Lower lobe of right lung (tissue), 2 donors: ENCODE measurements around the gene SPON1. TPM values are rescaled to one million over a fixed set of nuclear protein-coding genes. Genes with fewer than 3 reads are reported as not detected.

Experiments used
- ATAC-seq, 2 donors: fragments of 200-7000 bp; cut with Tn5 transposase; one replicate each; pipeline ENCODE4 v1.9.1; 2020 to 2022; ENCODE audit warnings: mild to moderate bottlenecking in 2 of 2, moderate library complexity in 2 of 2
- DNase-seq: peaks from one replicate; pipeline ENCODE4 v3.0.0-alpha.2; 2020
- H3K27ac ChIP-seq: fragments of 200-600 bp; one replicate; pipeline ENCODE4 v1.8.0; 2022
- H3K27me3 ChIP-seq: fragments of 200-600 bp; one replicate; pipeline ENCODE4 v1.8.0; 2022; ENCODE audit warnings: low read depth
- H3K36me3 ChIP-seq: fragments of 200-600 bp; one replicate; pipeline ENCODE4 v1.8.0; 2022; ENCODE audit warnings: mild to moderate bottlenecking
- H3K4me1 ChIP-seq: fragments of 200-600 bp; one replicate; pipeline ENCODE4 v1.8.0; 2022
- H3K4me3 ChIP-seq: fragments of 200-600 bp; one replicate; pipeline ENCODE4 v1.8.0; 2022; ENCODE audit warnings: mild to moderate bottlenecking
- H3K9me3 ChIP-seq: fragments of 200-600 bp; one replicate; pipeline ENCODE4 v1.8.0; 2022
- intact Hi-C: fragments of 100-400 bp; cut with DNase I; formaldehyde crosslinking; loops from one replicate; pipeline ENCODE4 v1.11.0; 2022
- total RNA-seq: library from RNA; stranded (reverse); fragmentation: NEBNext Ultra II Directional; extraction: Animal tissue kit (Norgen Biotek cat#: 25700); gene quantifications from one replicate; pipeline ENCODE4 v1.2.1, GENCODE V29; 2021
- TF ChIP-seq, protein P1 (sequence below): fragments of 200-600 bp; IDR thresholded peaks from one replicate; pipeline ENCODE4 v1.8.0; 2022; ENCODE audit warnings: antibody characterized with exemption, mild to moderate bottlenecking
- donor health status: DM: no; HTN: yes; CAD: no; lungs with severe emphysema.

Gene SPON1
- total RNA-seq, 1 donor from 2014 or later, result 40.1 TPM

- Histone ChIP-seq H3K4me3 (no peak overlapping the region), H3K4me1 (no peaks in the 10 kb centered on the region), H3K27ac (no peak overlapping the region), H3K9me3 (no peaks in the 10 kb centered on the region), H3K27me3 (peaks cover 2% of the 10 kb centered on the region), H3K36me3 (no peaks in the 10 kb centered on the region)
- intact Hi-C loops, result loop anchor here (10.0 kb wide), 1 partner anchor 299 kb away; no protein-coding TSS in a partner anchor
- ATAC-seq (peak; percentile 80 to 86), DNase-seq (peak; percentile 51)
- TF ChIP-seq, protein P1, sequence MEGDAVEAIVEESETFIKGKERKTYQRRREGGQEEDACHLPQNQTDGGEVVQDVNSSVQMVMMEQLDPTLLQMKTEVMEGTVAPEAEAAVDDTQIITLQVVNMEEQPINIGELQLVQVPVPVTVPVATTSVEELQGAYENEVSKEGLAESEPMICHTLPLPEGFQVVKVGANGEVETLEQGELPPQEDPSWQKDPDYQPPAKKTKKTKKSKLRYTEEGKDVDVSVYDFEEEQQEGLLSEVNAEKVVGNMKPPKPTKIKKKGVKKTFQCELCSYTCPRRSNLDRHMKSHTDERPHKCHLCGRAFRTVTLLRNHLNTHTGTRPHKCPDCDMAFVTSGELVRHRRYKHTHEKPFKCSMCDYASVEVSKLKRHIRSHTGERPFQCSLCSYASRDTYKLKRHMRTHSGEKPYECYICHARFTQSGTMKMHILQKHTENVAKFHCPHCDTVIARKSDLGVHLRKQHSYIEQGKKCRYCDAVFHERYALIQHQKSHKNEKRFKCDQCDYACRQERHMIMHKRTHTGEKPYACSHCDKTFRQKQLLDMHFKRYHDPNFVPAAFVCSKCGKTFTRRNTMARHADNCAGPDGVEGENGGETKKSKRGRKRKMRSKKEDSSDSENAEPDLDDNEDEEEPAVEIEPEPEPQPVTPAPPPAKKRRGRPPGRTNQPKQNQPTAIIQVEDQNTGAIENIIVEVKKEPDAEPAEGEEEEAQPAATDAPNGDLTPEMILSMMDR, result peak; percentile 84
Observed at GRCh38 chr11:13955971-13956421, 6.5 kb upstream of the SPON1 start.

DNA sequence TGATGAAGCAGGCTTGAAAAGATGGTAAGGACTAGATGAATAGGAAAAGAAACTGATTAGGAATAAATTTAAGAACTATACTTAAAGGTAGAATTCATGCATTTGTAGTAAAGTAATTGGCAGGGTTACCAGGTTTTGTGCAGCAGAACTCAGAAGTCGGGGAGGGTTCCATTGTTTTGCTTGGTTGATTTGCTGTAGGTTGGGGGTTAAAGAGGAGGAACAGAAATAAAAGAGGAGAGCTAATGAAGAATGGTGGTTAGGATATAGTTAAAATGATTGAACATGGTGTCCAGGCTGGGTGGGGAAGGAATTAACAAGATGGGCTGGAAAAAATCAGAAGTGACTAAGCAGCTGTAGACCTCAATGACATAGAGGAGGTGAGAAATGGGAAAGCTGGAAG lies 5.5 kb upstream of the SPON1 start:
- intact Hi-C loops, result loop anchor here (10.0 kb wide), 1 partner anchor 298 kb away; no protein-coding TSS in a partner anchor
- H3K4me1 ChIP-seq, result no peaks in the 10 kb centered on the region
- no peak for DNase-seq
- no peaks in the 10 kb centered on the region for H3K36me3 ChIP-seq
- peaks cover 8% of the 10 kb centered on the region for H3K27me3 ChIP-seq
- TF ChIP-seq, protein P1, result no peak
- no peak overlapping the region for H3K27ac ChIP-seq
- H3K4me3 ChIP-seq, result no peak overlapping the region
- H3K9me3 ChIP-seq, result no peaks in the 10 kb centered on the region
- ATAC-seq, result no peak

DNA sequence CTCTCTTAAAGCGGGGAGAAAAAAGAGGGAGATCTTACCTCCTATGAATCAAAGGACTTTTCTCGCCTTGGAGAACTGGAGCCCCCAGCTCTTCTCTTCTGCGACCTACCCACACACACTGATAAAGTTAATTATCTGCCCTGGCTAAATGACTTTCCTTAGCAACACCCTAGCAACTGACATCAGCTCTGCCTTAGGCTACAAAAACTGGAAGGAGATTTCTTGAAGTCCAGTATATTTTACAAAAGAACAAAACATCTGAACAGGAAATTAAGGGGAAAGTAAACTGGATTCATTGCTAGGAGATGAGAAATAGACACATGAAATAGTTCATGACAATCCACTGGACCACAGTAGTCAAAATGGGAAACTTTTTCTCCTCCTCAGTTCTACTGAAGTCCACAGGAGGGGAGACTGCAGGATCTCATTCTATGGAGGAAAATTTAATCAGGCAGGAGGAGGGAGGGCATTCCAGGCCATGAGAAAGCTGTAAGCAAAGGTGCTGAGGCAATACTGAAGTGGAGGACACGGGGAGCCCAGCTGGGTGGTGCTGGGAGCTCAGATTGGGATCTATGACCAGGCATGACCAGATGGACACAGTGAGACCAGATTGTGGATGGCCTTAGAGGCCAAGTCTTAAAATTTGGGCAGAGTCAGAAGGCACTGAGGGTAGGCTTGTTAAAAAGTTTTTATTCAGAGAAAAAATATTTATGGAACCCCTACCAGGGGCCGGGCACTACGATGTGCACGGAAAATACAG lies 3.7 kb upstream of the SPON1 start:
- Histone ChIP-seq H3K27me3 (peaks cover 26% of the 10 kb centered on the region), H3K36me3 (no peaks in the 10 kb centered on the region), H3K4me1 (peaks cover 10% of the 10 kb centered on the region), H3K4me3 (no peak overlapping the region), H3K9me3 (no peaks in the 10 kb centered on the region), H3K27ac (no peak overlapping the region)
- ATAC-seq (no peak), DNase-seq (no peak)
- TF ChIP-seq, protein P1, result no peak
- intact Hi-C loops, result loop anchor here (10.0 kb wide), 1 partner anchor 296 kb away; no protein-coding TSS in a partner anchor

- Histone ChIP-seq H3K36me3 (no peaks in the 10 kb centered on the region), H3K27ac (peak overlapping the region; percentile 74), H3K9me3 (no peaks in the 10 kb centered on the region), H3K4me3 (peak overlapping the region; percentile 58), H3K27me3 (peaks cover 45% of the 10 kb centered on the region), H3K4me1 (peaks cover 10% of the 10 kb centered on the region)
- TF ChIP-seq, protein P1, result no peak
- intact Hi-C loops, result no loop called here
- DNase-seq (no peak), ATAC-seq (no peak)
Observed at GRCh38 chr11:13962198-13962561, 343 bp upstream of the SPON1 start.

DNA sequence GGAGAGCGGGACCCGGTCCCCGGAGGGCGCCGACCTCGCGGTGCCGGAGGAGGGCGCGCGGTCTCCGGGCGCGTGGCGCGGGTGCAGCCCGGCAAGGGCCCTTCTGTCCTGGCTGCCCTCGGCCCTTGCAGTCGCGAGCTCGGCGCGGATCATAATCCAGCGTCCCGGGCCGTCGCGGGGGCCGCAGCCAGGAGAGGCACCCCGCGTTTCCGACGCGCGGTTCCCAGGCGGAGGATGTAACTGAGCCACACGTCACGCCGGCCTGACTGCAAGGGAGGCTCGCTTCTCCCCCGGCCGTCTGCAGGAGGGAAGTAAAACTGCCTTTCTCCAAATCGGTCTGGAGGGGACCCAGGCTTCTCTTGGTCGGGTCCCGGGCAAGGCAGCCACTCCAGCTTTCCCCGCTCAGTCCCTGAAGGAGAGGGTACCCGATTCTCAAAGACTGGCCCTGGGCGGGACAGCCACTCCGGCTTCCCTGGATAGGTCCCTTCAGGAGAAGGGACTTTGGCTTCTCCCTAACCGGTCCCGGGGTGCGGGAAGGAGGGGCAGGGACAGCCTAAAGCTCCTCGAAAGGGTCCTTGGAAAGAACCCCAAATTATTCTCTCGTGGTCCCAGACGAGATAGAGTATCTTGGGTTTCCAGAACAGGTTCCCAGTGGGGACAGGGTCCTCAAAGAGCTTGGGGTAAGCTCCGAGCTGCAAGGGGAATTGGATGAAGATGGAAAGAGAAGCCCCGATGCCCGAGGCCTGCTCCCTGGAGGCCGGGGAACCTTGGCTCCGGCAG lies 836 bp downstream of the SPON1 start:
- Histone ChIP-seq H3K9me3 (no peaks in the 10 kb centered on the region), H3K4me1 (peaks cover 10% of the 10 kb centered on the region), H3K36me3 (no peaks in the 10 kb centered on the region), H3K27ac (peak overlapping the region; percentile 74), H3K27me3 (peaks cover 45% of the 10 kb centered on the region), H3K4me3 (peak overlapping the region; percentile 58)
- peak; percentile 46 to 64 for ATAC-seq
- peak; percentile 45 for DNase-seq
- TF ChIP-seq, protein P1, result no peak
- intact Hi-C loops, result no loop called here
